ENCODE results near the gene SPRR5.

SPRR5 gene

DNA sequence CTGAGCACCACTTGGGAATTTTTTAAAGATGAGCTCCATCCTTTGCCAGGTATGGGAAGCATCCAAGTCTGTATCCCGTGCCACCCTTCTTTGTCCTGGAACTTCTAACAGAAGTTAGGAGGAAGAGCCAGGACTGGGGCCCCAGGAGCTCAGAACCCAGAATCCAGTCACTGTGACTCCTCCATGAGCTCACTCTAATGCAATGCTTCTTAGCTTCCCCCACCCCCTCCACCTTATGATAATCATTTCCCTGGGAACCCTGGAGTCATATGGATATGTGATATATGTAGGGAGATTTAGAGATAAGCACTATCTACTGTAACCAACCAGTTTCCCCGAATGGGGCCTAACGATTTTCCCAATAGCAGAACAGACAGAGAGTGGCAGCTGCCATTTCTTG lies 758 bp upstream of the SPRR5 start:
- DNase-seq (ENCODE audit: low read depth in 2 of 2) = no peak

DNA sequence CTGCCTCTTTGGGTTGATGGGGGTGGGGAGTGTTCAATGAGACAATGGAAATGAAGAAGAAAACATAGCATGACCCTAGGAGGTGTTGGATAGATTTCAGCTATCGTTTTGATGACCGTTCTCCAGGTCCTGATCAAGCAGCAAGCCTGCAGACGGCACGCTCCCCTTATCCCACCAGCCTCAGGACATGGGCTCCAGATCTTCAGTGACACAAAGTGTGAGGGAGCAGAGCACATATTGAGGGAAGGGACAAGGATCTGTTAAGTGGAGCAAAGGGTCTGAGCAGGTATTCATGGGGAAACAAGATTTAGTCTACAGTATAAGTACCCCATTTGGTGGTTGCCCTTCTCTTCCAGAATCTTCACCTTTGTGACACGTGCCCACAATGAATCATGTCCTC lies 4.7 kb downstream of the SPRR5 start:
- no peak for DNase-seq (ENCODE audit: low read depth in 2 of 2)

GRCh38 chr1:152953761-152954160 lies 6.8 kb downstream of the SPRR5 start:
- DNase-seq (ENCODE audit: low read depth in 2 of 2) = no peak

GRCh38 chr1:152954436-152954835 lies 7.4 kb downstream of the SPRR5 start:
- DNase-seq (ENCODE audit: low read depth in 2 of 2) = no peak

GRCh38 chr1:152957561-152957960 lies 10.6 kb downstream of the SPRR5 start:
- DNase-seq (ENCODE audit: low read depth in 2 of 2) = no peak

DNA sequence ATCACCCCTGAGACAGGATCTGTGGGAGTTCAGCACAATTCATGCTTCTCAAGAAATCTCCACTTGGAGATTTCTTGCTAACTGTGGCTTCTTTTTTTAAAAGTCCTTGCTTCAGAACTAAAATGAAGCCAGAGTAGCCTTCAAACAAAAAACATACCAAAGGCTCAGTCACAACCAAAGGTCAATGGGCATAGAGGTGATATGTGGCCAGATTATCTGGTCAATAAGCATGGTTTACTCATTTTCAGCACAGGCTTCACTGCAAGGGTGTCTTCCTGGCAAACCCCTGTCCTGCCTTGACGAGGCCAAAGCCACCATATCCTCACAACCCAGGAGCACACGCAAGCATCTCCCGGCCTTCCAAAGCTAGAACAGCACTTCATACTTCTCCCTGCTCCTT lies 12.3 kb downstream of the SPRR5 start:
- no peak for DNase-seq (ENCODE audit: low read depth in 2 of 2)

DNA sequence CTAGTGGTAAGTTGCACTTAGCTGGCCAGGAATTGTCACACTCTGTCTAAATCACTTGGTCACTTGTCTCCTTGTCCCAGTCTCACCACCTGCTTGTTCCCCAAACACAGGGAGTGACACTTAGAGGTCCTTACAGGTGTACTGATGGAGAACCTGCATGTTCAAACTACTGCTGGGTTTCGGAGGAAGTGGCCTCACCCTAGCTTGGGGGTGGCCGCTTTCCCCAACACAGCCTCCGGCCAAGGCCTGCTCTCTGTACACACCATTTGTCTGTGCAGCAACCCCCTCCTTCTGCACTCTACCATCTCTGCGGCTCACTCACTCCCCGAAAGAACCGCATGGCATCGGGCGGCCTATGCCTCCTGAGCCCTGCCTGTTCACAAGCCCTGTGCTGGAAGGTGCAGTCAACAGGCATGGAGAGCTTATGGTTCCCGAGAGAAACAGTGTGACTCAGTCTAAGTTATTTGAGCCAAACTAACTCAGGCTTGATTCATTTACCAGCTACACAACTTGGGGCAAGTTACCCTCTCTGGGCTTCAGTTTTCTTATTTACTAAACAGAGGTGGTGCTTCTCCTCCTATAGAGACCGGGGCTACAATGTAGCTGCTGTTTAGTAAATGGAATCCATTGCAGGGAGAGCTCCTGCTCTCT lies 12.9 kb downstream of the SPRR5 start:
- no peak for DNase-seq (ENCODE audit: low read depth in 2 of 2)

DNA sequence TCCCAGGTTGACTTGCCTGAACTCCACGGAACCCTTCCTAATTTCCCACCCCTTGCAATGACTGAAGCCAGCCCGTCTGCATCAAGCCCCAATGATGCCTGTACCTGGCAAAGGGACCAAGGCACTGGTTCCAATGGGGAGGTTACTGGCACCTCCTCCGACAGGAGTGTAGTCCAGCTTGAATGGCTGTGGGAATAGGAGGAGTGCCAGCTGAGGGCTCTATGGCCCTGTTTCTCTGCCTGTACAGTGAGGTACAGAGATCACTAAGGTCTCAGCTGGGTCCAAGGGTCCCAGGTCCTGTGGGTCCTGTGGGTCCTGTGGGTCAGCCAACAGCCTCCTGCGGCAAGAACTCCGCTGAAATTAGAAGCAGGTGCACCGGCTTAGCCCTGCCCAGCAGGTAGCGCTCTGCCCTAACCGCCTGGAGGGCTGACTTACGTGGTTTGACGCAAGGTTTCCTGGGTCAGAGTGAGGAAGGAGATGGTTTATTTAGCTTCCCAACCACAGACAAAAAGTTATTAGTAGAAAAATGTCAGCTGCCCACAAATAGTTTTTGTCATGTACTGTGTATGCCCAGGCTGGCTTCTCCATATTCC lies 13.5 kb downstream of the SPRR5 start:
- no peak for DNase-seq (ENCODE audit: low read depth in 2 of 2)

DNA sequence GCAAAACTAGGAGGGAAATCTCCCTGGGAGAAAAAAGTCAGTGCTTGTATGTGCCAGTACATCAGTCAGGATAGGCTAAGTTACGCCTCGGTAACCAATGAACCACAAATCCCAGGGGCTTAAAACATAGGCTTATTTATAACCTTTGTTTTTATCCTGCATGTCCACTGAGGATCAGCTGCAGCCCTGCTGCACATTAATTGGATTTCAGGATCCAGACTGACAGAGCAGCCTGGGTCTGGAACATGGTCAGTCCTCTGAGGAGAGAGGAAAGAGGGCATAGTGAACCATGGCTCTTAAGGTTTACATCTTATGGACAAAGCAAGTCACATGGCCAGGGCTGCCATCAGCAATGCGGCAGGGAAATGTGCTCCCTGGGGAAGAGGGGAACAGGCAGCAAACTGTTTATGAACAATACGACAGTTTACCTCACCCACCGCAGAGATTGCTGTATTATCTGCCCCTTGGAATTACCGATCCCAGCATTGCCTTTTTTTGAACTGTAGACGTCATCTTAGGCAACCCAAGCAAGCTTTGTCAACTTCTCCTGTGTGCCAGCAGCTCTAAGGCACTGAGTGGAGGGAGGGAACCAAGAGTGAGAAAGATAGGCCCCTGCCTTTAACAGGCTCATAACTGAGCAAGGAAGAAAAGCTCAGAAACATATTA lies 14.4 kb downstream of the SPRR5 start:
- DNase-seq (ENCODE audit: low read depth in 2 of 2) = no peak

DNA sequence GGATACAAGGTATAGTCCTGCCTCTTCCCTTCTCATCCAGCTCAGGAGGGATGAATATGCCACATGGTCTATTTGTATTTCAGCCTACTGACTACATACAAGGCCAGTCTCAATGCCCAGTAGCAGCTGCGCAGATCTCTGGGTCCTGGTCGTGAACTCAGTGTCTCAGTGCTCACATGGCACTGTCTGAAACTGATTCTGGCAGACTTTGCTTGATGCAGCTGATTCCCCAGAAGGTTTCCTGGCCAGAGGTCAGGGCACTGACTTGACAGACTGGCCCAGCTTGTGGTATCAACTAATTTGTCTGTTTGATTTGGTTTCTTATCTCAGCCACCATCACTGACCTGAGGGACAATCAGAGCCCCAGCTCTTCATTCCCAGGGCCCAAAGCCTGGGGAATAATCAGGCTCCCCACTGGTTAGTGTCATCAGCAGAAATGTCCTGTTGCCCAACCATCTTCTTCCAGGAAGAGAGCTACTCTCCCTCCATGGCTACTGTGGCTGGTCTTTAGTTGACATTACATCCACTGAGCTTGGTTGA lies 15.9 kb downstream of the SPRR5 start:
- no peak for DNase-seq (ENCODE audit: low read depth in 2 of 2)

DNA sequence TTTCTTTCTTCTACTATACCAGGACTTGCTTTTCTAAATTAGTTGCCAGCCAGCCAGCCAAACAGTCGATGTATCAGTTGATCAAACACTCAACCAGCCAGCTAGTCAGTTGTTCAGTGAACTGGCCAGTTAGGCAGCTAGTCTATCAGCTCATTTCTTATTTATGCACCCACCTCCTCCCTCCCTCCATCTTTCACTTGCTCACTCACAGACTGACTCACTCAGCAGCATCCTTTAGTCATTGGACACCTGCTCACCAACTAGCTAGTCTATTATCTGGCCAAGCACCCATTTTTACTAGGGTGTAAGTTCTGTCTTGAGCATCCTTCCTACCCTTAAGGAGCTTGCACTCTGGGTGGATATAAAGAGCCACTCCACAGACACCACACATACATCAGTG lies 17.5 kb downstream of the SPRR5 start:
- DNase-seq (ENCODE audit: low read depth in 2 of 2) = no peak

DNA sequence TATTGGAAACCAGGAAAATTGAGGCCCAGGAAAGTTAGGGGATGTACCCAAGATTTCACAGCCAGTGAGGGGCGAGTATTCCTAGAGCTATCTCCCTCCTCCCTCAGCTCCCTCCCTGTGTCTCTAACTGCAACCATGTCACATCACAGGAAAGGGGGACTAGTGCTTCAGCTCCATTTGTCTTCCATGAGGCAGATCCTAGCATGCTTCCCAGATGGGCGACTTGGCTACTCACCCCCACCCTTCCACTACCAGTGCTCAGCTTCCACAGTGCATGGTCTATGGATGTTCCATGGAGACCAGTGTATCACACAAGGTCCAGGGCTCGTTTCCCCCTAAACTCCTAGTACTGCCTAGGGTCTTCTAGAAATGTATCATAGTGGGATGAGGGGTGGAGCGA lies 18.8 kb downstream of the SPRR5 start:
- DNase-seq (ENCODE audit: low read depth in 2 of 2) = no peak

DNA sequence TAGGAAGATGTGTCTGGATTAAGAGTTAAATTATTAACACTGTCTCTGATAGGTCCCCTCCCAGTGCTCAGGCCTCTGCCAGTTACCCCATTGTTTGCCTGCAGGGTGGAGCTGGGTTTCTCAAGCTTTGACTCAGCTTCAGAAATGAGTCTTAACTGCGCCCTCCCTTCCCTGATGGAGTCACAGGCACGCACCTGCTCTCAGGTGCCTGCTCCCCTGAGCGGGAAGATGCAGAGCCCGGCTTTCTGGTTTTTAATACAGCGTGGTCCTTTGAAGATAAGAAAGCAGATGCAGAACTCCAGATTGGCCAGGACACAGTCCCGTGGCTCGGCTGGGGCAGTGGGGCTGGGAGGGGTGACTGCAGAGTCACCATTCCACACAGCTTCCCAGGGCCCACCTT lies 20.2 kb downstream of the SPRR5 start:
- DNase-seq (ENCODE audit: low read depth in 2 of 2) = no peak

GRCh38 chr1:152968248-152968647 lies 21.2 kb downstream of the SPRR5 start:
- DNase-seq (ENCODE audit: low read depth in 2 of 2) = no peak

DNA sequence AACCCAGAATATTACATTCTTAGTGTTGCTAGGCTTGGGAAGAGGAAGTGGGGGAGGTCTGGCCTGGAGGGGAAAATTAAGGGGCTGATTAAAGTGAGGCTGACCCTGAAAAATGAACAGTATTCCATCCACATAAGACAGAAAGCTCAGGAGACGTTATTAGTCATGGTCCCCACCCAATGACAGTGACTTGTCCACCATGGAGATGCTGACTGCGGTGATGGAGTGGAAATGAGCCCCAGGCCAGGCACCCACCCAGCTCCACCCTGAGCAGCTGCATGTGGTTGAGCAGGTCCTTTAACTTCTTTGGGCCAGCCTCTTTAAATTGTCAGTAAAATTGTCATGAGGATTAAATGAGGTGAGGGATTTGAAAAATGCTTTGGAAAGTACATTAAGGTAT lies 22.0 kb downstream of the SPRR5 start:
- no peak for DNase-seq (ENCODE audit: low read depth in 2 of 2)

- no peak for DNase-seq (ENCODE audit: low read depth in 2 of 2)
These were observed 23.5 kb downstream of the SPRR5 start, which contains the start of gene SPRR4 for GRCh38 chr1:152970495-152970894. Gene SPRR4 (plus strand): TSS chr1:152970648. CDS start chr1:152971891, 1,243 bp downstream.

DNA sequence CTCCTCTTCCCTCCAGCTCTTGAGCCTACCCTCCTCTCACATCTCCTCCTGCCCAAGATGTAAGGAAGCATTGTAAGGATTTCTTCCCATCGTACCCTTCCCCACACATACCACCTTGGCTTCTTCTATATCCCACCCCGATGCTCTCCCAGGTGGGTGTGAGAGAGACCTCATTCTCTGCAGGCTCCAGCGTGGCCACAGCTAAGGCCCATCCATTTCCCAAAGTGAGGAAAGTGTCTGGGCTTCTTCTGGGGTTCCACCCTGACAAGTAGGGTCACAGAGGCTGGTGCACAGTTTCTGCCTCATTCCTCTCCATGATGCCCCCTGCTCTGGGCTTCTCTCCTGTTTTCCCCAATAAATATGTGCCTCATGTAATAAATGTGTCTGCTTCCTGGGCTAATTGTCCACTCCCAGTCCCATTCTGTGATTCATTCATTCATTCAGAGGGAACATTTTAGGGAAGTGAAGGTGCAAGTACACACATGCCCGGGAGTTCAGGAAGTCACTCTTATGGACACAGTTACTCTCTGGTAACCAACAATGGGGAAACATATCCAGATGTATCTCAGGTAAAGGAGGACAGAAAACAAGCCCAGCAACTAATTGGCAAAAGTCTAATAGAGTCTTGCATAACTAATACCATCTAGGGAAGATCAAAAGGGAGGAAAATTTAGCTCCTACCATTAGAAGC lies 25.3 kb downstream of the SPRR5 start:
- DNase-seq (ENCODE audit: low read depth in 2 of 2) = no peak

- no peak for DNase-seq (ENCODE audit: low read depth in 2 of 2)
These were observed 29.7 kb downstream of the SPRR5 start for GRCh38 chr1:152976688-152977087.

DNA sequence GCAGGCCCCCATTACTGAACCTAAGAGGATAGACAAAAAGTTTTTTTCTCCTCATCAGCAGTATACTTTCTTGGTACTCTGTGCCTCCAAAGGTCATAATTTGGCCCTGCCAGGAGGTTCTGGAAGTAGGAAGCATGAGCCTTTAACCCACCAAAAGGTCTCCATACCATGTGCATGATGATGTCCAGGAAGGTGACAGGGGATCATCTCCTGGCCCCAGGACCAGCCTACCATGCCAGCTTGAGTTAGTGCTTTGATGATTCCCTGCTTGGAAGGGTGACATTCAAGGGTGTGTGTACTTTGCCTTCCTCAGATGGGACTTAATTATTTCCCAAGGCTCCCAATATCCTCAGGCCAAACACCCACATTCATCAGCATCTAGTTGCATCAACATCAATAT lies 30.6 kb downstream of the SPRR5 start:
- no peak for DNase-seq (ENCODE audit: low read depth in 2 of 2)

DNA sequence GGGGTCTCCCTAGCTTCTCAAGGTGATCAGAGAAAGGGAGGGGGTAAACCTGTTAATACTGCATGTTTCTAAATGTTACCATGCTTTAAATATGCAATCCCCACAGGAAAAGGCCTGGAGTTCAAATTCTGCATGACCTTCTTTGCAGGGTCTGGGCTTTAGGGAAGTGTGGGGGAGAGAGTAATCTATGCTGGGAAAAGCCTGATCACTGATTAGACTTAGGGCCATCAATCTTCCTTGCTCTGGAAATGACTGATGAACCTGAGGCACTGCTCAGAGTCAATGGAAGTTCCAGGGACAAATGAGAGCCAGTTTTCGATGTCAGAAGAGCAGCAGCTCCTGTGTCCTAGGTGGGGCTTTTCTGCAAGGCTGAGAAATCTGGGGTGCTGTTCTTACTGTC lies 33.7 kb downstream of the SPRR5 start:
- DNase-seq (ENCODE audit: low read depth in 2 of 2) = no peak

DNA sequence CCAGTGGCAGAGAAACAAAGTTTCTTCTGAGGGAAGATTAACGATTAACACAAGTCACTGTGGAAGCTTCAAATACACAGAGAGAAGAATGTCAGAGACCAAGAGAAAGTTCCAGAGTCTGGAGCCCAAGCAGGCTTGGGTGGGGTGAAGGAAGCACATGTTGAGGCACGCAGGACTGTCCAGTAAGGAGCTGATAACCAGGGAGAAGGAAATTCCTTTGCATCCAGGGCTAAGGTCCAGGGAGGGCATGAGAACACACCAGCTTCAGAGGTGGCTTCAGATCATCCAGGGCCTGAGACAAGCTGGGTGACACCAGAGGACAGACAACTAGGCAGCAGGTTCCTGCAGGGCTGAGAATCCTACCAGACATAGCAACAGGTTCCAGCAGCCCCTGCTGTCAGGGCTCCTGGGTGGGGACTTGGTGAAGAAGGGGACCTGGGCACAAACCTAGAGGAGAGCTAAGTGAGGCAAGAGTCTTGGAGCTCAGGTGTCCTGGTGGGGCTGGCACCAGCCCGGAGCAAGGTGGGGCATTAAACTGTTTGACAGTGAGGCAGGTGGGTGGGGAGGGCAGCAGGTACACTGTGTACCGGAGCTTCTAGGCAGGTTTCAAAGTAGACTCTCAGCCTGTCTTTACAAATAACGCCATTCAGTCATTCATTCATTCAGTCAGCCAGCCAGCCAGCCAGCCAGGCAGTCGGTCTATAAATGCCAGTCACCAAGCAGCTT lies 34.3 kb downstream of the SPRR5 start:
- no peak for DNase-seq (ENCODE audit: low read depth in 2 of 2)

- no peak for DNase-seq (ENCODE audit: low read depth in 2 of 2)
These were observed 35.1 kb downstream of the SPRR5 start for GRCh38 chr1:152982076-152982475.
